ENCODE data around the gene ZCRB1. TPM values are rescaled to one million over a fixed set of nuclear protein-coding genes. Genes with fewer than 3 reads are reported as not detected.

ZCRB1 gene
- 4.4 TPM for total RNA-seq

DNA sequence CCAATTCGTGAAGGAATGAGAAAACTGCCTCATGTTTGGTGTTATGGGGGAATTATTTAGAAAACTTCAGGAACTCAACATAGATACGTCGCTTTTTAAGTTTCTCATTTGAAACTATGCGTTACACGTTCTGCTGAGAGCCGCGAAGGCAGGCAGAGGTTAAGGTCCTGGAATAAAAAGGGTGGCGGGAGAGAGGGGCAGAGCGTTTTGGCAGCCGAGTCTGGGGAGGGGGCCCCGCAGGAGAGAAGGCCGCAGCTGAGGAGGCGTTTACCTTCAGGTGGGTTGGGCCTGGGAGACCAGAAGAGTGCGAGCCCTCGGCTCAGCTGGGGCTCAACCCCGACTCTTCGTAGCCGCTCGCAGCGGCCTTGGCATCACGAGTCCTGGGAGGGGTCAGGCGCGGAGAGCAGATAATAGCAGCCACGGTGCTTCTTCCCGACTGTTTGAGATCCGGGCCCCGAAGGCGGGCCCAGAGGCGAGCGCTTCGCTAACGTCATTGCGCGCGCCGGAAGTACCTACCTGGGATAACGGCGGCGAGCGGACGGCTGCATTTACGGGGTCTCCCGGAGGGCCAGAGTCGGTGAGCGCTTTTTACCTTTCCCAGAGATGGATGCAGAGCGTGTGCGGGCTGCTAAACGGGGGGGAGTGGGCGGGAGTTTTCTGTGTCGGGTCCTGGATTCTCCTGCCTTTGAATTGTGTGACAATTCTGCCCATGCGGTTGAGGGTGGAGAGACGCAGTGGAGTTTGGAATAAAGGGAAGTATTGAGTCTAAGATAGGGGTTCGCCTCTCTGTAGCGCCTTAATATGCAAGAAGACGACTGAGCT lies at the start of gene ZCRB1, which contains the start of gene PPHLN1:
TSS of gene ZCRB1 (minus strand) at position 442 of the 822 bp plus-strand sequence. CDS start 1,992 bp downstream, outside the sequence.
TSS of gene PPHLN1 (plus strand) at position 515 of the 822 bp plus-strand sequence. CDS start 9,736 bp downstream, outside the sequence.
- Histone ChIP-seq H3K27ac (peak within 1 kb of the TSS; percentile 84 to 89), H3K9me3 (no peaks in the 10 kb centered on the region), H3K4me1 (peaks cover 0 to 13% of the 10 kb centered on the region in 2 donors), H3K27me3 (no peaks in the 10 kb centered on the region), H3K4me3 (peak within 1 kb of the TSS; percentile 78 to 82), H3K36me3 (peaks cover 0 to 6% of the 10 kb centered on the region in 2 donors)
- TF ChIP-seq, protein P1, sequence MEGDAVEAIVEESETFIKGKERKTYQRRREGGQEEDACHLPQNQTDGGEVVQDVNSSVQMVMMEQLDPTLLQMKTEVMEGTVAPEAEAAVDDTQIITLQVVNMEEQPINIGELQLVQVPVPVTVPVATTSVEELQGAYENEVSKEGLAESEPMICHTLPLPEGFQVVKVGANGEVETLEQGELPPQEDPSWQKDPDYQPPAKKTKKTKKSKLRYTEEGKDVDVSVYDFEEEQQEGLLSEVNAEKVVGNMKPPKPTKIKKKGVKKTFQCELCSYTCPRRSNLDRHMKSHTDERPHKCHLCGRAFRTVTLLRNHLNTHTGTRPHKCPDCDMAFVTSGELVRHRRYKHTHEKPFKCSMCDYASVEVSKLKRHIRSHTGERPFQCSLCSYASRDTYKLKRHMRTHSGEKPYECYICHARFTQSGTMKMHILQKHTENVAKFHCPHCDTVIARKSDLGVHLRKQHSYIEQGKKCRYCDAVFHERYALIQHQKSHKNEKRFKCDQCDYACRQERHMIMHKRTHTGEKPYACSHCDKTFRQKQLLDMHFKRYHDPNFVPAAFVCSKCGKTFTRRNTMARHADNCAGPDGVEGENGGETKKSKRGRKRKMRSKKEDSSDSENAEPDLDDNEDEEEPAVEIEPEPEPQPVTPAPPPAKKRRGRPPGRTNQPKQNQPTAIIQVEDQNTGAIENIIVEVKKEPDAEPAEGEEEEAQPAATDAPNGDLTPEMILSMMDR (IDR thresholded peaks at IDR 0.05), result no peak
- intact Hi-C loops (cut with DNase I), result loop anchor here (2.0 to 10.0 kb wide), 3 partner anchors 89 to 1431 kb away; partner anchors contain the start of genes IRAK4, PRICKLE1 and PUS7L
- peak; percentile 33 to 86 for DNase-seq (ENCODE audit: low spot score in 2 of 2)

- intact Hi-C loops (cut with DNase I), result no loop called here
- TF ChIP-seq, protein P1 (IDR thresholded peaks at IDR 0.05), result no peak
- H3K9me3 ChIP-seq, result no peaks in the 10 kb centered on the region
- H3K27ac ChIP-seq, result no peak overlapping the region
- H3K4me3 ChIP-seq, result no peak overlapping the region
- no peaks in the 10 kb centered on the region for H3K4me1 ChIP-seq
- peaks cover 8 to 21% of the 10 kb centered on the region in 2 donors for H3K36me3 ChIP-seq
- no peak for DNase-seq (ENCODE audit: low spot score in 2 of 2)
- no peaks in the 10 kb centered on the region for H3K27me3 ChIP-seq
Measured at GRCh38 chr12:42373669-42374068, 47.8 kb upstream of the ZCRB1 start.

DNA sequence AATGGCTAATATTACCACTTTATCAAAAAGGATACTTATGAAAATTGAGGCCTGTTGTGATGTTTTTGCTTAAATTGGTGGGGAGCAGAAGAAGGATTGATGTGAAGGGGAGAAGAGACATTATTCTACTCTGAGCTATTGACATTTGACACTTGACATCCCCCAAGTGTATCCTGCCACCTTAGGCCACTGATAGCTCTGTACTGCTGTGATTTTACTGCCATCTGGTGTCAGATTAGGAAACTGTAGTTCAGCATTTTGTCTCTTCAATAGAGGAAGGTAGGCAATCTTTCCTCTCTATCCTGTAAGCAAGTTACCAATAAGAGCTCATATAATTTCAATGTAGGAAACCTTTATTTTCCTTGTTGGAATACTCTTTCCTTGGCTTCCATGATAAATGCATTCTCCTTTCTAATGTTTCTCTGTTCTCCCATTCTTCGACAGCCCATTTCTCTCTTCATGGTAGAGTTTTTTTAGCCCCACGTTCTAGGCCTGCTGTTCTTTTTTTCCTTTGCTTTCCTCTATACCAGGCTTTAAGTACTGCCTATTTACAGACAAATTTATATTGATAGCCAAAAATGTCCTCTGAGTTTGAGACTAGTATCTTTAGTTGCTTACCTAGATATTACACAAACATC lies 46.4 kb upstream of the ZCRB1 start:
- no peaks in the 10 kb centered on the region for H3K9me3 ChIP-seq
- no peak overlapping the region for H3K4me3 ChIP-seq
- DNase-seq (ENCODE audit: low spot score in 2 of 2), result no peak
- intact Hi-C loops (cut with DNase I), result no loop called here
- no peaks in the 10 kb centered on the region for H3K4me1 ChIP-seq
- peaks cover 8 to 21% of the 10 kb centered on the region in 2 donors for H3K36me3 ChIP-seq
- TF ChIP-seq, protein P1 (IDR thresholded peaks at IDR 0.05), result peak; percentile 38 to 71 (median 52)
- H3K27me3 ChIP-seq, result no peaks in the 10 kb centered on the region
- H3K27ac ChIP-seq, result no peak overlapping the region

GRCh38 chr12:42370013-42370412 lies 44.1 kb upstream of the ZCRB1 start:
- Histone ChIP-seq H3K27me3 (no peaks in the 10 kb centered on the region), H3K9me3 (no peaks in the 10 kb centered on the region), H3K36me3 (peaks cover 0 to 4% of the 10 kb centered on the region in 2 donors), H3K4me1 (peaks cover 0 to 3% of the 10 kb centered on the region in 2 donors), H3K4me3 (no peak overlapping the region), H3K27ac (no peak overlapping the region)
- intact Hi-C loops (cut with DNase I), result no loop called here
- no peak for DNase-seq (ENCODE audit: low spot score in 2 of 2)
- TF ChIP-seq, protein P1 (IDR thresholded peaks at IDR 0.05), result no peak

- Histone ChIP-seq H3K36me3 (no peaks in the 10 kb centered on the region), H3K27ac (no peak overlapping the region), H3K4me1 (peaks cover 0 to 3% of the 10 kb centered on the region in 2 donors), H3K27me3 (no peaks in the 10 kb centered on the region), H3K9me3 (no peaks in the 10 kb centered on the region), H3K4me3 (no peak overlapping the region)
- intact Hi-C loops (cut with DNase I), result no loop called here
- TF ChIP-seq, protein P1 (IDR thresholded peaks at IDR 0.05), result no peak
- DNase-seq (ENCODE audit: low spot score in 2 of 2), result no peak
Measured at GRCh38 chr12:42365486-42365885, 39.6 kb upstream of the ZCRB1 start.
